NCI-H2196 (cell line): Measurements from ENCODE around the gene COQ4.

Experiments used
- DNase-seq: peaks from one replicate; lab custom pipeline; 2025; ENCODE audit not compliant: unreplicated experiment; lab: John Stamatoyannopoulos, UW

The COQ4 gene

DNA sequence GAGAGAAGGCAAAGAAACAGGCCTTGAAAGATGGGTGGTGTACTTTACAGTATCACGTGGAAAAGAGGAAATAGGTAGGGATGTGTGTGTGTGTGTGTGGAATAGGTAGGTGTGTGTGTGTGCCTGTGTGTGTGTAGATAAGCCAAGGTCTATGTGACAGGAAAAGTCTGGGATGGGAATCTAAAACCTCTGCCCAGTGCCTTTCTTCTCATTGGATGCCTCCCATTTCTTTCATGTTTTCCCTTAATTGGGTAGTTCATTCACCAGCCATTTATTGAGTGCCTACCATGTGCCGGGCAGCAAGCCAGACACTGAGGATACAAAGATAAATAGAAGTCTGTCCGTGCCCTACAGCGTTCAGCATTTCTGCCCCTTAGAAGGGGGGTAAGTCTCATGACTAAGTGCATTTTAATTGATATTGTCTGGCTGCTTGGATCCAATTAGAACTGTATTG, 49.6 kb downstream of the COQ4 start:
- DNase-seq, result peak; percentile 55

GRCh38 chr9:128372784-128373183, 50.1 kb downstream of the COQ4 start:
- DNase-seq, result no peak

DNA sequence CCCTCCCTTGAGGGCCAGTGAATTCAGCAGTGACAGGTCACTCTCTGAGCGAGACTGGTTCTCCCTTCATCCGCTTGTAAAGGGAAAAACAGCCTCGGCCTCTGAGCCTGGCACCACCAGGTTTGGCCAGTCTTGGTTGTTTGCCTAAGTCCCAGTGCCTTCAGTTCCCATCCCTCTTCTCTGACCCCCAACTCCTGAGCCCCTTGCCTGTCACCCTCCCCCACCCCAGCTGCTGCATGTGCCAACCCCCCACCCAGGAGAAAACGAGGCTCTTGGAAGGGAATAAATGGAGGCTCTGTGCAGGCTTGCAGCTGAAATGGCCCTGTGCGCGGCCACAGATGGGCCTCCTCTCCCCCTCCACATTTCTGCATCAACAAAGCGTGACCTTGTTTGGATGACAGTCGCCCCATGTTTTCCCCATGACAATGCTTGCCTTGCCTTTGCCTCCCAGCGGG, 51.6 kb downstream of the COQ4 start:
- DNase-seq, result no peak

DNA sequence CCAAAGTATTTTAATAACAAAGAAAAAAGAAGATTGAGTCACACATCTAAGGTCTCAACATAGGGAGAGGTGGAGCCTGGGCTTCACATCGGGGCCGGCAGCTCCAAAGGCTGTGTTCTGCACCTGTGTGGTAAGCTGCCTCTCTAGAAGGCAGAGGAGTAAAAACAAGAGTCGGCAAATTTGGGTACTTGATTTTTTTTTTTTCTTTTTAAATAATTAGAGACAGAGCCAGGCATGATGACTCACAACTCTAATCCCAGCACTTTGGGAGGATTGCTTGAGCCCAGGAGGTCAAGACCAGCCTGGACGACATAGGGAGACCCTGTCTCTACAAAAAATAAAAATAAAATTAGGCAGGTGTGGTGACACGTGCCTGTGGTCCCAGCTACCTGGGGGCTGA, 53.2 kb downstream of the COQ4 start:
- no peak for DNase-seq

DNA sequence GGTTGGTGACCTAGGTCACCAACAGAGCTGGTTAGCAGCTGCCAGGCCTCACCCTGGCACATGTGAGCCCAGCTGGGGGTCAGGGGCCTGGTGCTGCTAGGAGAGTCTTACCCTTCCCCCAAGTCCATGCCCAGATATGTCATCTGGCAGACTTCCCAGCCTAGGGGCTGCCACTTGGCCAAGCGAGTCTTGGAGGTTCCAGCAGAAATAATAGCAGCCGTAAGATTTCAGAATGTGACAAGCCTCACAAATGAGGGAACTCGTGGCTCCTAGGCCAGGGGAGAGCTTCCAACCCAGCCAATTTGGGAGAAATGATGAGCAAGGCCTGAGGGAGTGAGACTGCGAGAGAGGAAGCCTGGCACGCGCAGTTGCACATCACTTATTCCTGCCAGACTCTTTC, 59.6 kb downstream of the COQ4 start:
- peak; percentile 45 for DNase-seq

DNA sequence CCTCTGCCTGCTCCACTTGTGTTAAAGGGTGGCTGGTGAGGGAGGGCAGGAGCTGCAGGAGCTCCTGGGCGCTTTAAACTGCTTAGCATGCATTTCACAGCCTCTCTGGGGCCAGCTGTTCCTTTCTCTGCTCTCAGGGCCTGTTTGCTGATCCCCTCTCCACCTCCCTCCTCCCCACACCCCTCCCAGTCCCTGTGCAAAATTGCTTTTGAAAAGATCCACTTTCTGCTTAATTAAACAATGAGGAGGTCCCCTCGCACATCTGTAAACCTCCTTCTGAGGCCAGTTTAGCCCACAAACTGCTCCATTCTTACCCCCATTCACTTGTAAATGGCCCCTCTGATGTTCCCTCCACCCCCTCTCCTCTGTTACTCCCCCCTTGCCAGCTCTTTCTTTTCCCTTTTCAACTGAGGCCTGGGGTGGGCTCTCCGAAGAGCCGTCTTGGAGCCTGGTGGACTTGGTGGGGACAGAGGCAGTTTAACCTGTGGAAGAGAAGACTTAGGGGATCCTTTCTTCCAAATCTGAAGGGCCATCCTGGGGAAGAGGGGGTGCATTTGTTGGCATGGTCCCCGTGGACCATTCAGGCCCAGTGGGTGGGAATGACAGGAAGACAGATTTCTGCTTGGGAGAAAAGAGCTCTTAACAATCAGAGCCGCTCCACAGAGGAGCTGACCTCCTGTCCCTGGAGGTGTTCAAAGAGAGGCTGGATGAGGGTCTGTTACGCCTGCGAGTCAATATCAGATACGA, 60.5 kb downstream of the COQ4 start:
- no peak for DNase-seq
